ENCODE results near the gene TRIM73.
"Not testable (repeated sequence)": the region's sequence is repeated elsewhere in the genome, so short reads cannot be mapped to it uniquely, and the experiment has no call there.

DNA sequence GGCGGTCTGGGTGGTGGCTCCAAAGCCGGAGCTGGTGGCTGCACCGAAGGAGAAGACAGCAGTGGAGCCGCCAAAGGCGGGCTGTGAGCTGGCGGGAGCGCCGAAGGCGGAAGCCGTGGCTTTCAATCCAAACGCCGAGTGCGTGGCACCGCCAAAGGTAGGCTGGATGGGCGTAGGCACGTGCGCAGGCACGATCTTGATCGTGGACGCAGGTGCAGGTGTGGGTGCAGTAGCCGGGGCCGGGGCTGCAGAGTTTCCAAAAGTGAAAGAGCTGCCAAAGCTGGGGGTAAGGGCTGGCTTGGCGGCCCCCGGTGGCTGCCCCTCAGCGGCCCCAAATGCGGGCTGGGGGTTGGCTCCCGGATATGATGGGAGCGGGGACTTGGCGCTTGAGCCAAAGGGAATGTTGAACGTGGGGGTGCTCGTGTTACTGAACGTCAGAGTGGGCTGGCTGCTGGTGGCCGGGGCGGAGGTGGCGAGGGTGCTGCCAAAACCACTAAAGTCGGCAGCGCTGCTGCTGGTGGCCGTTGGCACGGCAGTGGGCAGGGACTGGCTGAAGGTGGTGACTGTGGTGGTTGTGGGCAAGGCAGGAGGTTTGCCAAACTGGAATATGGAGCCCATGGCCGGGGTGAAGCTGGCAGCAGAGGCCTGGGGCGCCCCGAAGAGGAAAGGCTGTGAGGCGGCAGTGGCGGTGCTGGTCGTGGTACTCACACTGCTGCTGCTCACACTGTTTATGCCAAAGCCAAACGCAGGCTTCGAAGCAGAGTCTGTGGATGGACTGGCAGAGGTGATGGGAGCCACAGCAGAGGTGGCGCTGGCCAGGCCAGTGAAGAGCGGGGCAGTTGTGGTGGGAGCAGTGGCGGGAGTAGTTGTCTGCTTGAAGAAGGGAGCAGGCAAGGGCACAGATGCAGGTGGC, 26.6 kb downstream of the TRIM73 start:
- TF ChIP-seq, protein P1, sequence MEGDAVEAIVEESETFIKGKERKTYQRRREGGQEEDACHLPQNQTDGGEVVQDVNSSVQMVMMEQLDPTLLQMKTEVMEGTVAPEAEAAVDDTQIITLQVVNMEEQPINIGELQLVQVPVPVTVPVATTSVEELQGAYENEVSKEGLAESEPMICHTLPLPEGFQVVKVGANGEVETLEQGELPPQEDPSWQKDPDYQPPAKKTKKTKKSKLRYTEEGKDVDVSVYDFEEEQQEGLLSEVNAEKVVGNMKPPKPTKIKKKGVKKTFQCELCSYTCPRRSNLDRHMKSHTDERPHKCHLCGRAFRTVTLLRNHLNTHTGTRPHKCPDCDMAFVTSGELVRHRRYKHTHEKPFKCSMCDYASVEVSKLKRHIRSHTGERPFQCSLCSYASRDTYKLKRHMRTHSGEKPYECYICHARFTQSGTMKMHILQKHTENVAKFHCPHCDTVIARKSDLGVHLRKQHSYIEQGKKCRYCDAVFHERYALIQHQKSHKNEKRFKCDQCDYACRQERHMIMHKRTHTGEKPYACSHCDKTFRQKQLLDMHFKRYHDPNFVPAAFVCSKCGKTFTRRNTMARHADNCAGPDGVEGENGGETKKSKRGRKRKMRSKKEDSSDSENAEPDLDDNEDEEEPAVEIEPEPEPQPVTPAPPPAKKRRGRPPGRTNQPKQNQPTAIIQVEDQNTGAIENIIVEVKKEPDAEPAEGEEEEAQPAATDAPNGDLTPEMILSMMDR (IDR thresholded peaks at IDR 0.05 in 4 of 5, conservative IDR thresholded peaks at IDR 0.05 in 1 of 5): not testable (repeated sequence)
- not testable (repeated sequence) for TF ChIP-seq POLR2A (IDR thresholded peaks at IDR 0.05)
